ENCODE data around the gene RNF215. TPM values are rescaled to one million over a fixed set of nuclear protein-coding genes. Genes with fewer than 3 reads are reported as not detected.

RNF215 gene
- total and polyA plus RNA-seq, 10 of the 15 experiments (the other 5 are each of a cell fraction or from before 2014, with no cell fraction given) = 0.31 to 7.6 (median 3.0) TPM; not detected in 1

DNA sequence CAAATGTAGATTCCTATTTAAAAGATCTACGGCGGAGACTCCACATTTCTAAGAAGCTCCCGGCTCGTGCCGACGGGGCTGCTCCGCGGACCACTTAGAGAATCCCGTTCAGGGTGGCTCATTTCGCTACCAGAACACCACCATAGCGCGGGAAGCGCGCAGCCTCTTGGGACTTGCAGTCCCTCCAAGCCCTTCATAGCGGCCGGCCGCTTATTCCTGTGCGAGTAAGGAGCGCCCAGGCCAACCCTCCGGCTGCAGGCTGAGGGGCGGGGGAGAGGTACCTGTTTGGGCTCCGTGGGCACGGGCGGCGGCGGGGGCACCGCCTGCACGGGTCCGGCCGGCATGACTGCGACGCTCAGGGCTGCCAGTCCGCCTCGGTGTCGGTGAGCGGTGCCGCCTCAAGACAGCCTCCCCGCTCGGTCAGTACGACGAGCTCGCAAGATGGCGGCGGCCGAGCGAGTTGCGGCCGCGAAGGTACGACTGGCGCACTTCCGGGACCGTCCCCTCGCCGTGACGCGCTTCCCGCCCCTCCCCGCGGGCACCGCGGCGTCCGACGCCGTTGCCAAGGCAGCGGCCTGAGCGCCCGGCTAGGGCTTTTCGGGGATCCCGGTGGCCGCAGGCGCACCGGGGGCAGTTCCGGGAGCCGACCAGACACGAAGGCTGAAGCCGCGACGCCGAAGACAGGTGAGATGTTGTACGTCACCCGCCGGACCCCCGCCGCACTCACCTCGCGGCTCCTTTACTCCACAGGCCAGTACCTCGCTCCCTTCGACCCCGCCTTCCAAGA is 30.6 kb downstream of the RNF215 start, which contains the start of the genes CCDC157 and SF3A1 (continued):
- no peak for TF ChIP-seq ATF2 (IDR thresholded peaks at IDR 0.05; ENCODE audit: low read length)
- TF ChIP-seq CREM (IDR thresholded peaks at IDR 0.05; ENCODE audit: low read depth) = peak; percentile 95
- TF ChIP-seq, protein P1, sequence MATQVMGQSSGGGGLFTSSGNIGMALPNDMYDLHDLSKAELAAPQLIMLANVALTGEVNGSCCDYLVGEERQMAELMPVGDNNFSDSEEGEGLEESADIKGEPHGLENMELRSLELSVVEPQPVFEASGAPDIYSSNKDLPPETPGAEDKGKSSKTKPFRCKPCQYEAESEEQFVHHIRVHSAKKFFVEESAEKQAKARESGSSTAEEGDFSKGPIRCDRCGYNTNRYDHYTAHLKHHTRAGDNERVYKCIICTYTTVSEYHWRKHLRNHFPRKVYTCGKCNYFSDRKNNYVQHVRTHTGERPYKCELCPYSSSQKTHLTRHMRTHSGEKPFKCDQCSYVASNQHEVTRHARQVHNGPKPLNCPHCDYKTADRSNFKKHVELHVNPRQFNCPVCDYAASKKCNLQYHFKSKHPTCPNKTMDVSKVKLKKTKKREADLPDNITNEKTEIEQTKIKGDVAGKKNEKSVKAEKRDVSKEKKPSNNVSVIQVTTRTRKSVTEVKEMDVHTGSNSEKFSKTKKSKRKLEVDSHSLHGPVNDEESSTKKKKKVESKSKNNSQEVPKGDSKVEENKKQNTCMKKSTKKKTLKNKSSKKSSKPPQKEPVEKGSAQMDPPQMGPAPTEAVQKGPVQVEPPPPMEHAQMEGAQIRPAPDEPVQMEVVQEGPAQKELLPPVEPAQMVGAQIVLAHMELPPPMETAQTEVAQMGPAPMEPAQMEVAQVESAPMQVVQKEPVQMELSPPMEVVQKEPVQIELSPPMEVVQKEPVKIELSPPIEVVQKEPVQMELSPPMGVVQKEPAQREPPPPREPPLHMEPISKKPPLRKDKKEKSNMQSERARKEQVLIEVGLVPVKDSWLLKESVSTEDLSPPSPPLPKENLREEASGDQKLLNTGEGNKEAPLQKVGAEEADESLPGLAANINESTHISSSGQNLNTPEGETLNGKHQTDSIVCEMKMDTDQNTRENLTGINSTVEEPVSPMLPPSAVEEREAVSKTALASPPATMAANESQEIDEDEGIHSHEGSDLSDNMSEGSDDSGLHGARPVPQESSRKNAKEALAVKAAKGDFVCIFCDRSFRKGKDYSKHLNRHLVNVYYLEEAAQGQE (IDR thresholded peaks at IDR 0.05; ENCODE audit: low read depth, low read length) = no peak
- no peak for TF ChIP-seq PBX3 (IDR thresholded peaks at IDR 0.05; ENCODE audit: insufficient replicate concordance, low read depth, low read length)
- TF ChIP-seq IKZF2 (IDR thresholded peaks at IDR 0.05) = no peak; a peak in 1 of 4 replicates
- peak; percentile 92 for TF ChIP-seq BACH1 (IDR thresholded peaks at IDR 0.05; ENCODE audit: borderline replicate concordance)

Measured in GM12878 (cell line).